ENCODE results near the gene PPIL4.
"Not testable (repeated sequence)": the region's sequence is repeated elsewhere in the genome, so short reads cannot be mapped to it uniquely, and the experiment has no call there.

Gene PPIL4

GRCh38 chr6:149483334-149483725 is 62.5 kb downstream of the PPIL4 start:
- peak in 1 of 2 experiments; percentile 28 for DNase-seq

- DNase-seq: peak; percentile 63
Observed at GRCh38 chr6:149482545-149483333, 63.1 kb downstream of the PPIL4 start.

GRCh38 chr6:149480502-149481280 is 65.2 kb downstream of the PPIL4 start:
- peak; percentile 54 to 61 for DNase-seq

GRCh38 chr6:149478631-149479314 is 67.1 kb downstream of the PPIL4 start:
- no peak for DNase-seq

- no peak for DNase-seq
Observed at GRCh38 chr6:149477544-149477943, 68.3 kb downstream of the PPIL4 start.

- no peak for DNase-seq
Observed at GRCh38 chr6:149476789-149477455, 68.9 kb downstream of the PPIL4 start.

GRCh38 chr6:149474108-149474935 is 71.5 kb downstream of the PPIL4 start:
- no peak for DNase-seq

- no peak for DNase-seq
Observed at GRCh38 chr6:149473080-149474052, 72.5 kb downstream of the PPIL4 start.

GRCh38 chr6:149472241-149472640 is 73.6 kb downstream of the PPIL4 start:
- DNase-seq: no peak

GRCh38 chr6:149471801-149472200 is 74.0 kb downstream of the PPIL4 start:
- no peak for DNase-seq

- no peak for DNase-seq
Observed at GRCh38 chr6:149470948-149471347, 74.9 kb downstream of the PPIL4 start.

- no peak for DNase-seq
Observed at GRCh38 chr6:149468179-149468578, 77.7 kb downstream of the PPIL4 start.

- DNase-seq: no peak
Observed at GRCh38 chr6:149467265-149467664, 78.6 kb downstream of the PPIL4 start.

GRCh38 chr6:149464411-149464810 is 81.4 kb downstream of the PPIL4 start:
- DNase-seq: no peak

GRCh38 chr6:149463781-149464180 is 82.1 kb downstream of the PPIL4 start:
- DNase-seq: no peak

GRCh38 chr6:149462712-149463111 is 83.1 kb downstream of the PPIL4 start:
- DNase-seq: not testable (repeated sequence)

- DNase-seq: no peak
Observed at GRCh38 chr6:149461670-149462069, 84.2 kb downstream of the PPIL4 start.

- not testable (repeated sequence) for DNase-seq
Observed at GRCh38 chr6:149460249-149460648, 85.6 kb downstream of the PPIL4 start.

- DNase-seq: no peak
Observed at GRCh38 chr6:149459761-149460160, 86.1 kb downstream of the PPIL4 start.

- DNase-seq: no peak
Observed at GRCh38 chr6:149458806-149459205, 87.0 kb downstream of the PPIL4 start.

- DNase-seq: no peak
Observed at GRCh38 chr6:149458196-149458595, 87.6 kb downstream of the PPIL4 start.
